HG02943 (cell line): ENCODE measurements around the gene PDE4D.

Source experiments
- ATAC-seq: cut with Tn5 transposase; IDR thresholded peaks from one replicate; pipeline ENCODE4 v1.9.1; 2021; ENCODE audit warnings: mild to moderate bottlenecking, low read depth, moderate library complexity; ENCODE audit not compliant: unreplicated experiment

PDE4D gene

GRCh38 chr5:59174248-59174844 is 719.2 kb downstream of the PDE4D start:
- ATAC-seq = no peak

DNA sequence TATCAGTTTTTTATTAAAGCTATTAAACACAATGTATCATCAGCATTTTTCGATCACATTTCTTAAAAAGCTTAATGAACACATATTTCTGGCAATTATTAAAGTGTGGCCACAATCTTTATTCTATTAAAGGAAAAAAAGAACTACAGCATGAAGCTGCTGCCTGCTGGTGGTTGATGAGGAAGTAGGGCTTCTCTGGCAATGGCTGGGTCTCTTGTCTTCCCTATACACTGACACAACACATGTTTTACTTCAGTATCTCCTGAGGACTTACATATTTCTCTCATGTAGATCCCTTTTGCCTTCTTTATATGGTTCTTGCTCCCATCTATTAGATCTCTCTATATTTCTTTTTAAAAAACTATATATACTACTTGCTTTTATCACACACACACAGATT is 719.9 kb downstream of the PDE4D start:
- ATAC-seq = no peak

DNA sequence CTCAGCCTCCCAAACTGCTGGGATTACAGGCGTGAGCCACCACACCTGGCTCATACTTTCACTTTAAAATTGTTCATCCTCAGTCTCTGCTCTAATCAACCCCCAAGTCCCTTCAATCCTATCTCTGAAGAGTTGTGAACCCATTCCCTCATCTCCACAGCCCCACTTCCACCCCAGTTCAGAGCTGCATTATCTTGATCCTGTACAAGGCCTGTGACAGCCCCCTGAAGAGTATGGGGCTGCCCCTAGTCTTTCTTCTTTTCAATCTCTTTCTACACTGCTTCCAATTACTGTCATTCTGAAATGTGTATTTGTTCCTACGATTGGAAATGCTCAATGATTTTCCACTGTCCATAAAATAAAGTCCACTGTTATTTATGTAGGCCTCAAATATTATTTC is 722.4 kb downstream of the PDE4D start:
- ATAC-seq = no peak

- ATAC-seq = no peak
Observed at GRCh38 chr5:59169768-59170150, 723.8 kb downstream of the PDE4D start.

DNA sequence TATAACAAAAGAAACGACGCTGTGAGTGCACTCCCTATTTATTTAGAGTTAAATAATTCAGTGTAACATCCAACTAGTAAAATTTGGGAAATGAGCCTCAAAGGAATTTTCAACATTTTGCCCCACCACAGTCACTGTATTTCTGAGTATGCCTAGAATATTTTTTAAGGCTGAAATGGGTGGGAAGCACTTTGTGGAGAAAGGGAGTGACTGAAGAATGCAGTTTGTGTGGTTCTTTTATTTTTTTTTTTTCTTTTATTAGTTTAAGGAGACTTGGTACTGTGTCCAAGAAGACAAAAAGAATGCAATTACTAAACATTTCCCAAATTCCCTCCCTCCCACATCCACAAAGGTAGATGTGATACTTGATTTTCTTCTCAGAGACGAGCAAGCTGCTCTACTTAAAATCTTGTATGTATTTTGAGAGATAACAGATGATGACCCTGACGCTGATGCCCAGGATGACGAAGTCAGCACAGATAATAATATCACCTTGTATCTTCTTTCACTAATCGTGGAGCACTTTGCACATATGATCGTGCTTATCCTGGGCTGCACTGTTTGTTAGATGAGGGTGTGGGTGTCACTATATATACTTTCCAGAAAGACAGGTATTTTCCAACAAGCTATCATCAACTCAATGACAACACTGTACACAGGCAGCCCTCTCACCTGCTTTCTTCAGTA is 724.3 kb downstream of the PDE4D start:
- ATAC-seq = no peak

GRCh38 chr5:59168067-59168466 is 725.5 kb downstream of the PDE4D start:
- ATAC-seq = no peak

GRCh38 chr5:59164041-59164830 is 729.3 kb downstream of the PDE4D start:
- ATAC-seq = no peak

GRCh38 chr5:59161221-59162105 is 732.1 kb downstream of the PDE4D start:
- ATAC-seq = no peak

- ATAC-seq = no peak
Observed at GRCh38 chr5:59158637-59159391, 734.7 kb downstream of the PDE4D start.

DNA sequence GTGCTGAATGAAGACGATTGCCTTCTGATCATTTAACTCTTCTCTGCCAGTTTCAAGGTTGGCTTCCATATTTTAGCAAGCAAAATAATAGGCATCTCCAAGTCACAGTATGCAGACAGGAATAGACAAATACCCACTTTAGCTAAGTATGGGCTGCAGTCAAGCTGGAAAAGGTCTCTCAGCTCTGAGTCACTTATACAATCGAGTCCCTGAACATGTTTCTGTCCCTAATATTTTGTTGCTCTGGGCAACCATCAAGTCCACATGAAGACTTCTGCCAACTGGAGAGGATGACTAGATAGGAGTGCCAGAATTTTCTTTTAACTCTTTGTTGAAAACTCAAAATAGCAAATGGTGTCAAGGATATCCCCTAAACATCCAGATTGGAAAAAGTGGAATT is 735.4 kb downstream of the PDE4D start:
- no peak for ATAC-seq

DNA sequence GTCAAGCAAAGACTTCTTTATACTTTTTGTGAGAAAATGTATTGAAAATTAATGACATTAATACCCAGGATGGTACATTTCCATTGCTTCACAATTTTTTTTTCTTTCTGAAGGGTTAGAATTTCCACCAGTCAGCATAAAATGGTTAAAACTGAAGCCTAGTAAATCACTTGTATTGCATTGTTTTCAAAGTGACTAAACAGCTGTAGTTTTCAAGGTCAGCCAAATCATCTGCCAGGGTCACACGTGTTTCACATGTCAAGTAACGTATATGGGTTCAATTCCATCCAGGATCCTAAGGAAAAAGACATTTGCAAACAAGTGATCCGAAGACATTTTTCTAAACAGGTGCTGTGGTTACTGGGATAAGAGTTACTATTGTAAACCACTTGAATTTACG is 736.5 kb downstream of the PDE4D start:
- ATAC-seq = no peak

DNA sequence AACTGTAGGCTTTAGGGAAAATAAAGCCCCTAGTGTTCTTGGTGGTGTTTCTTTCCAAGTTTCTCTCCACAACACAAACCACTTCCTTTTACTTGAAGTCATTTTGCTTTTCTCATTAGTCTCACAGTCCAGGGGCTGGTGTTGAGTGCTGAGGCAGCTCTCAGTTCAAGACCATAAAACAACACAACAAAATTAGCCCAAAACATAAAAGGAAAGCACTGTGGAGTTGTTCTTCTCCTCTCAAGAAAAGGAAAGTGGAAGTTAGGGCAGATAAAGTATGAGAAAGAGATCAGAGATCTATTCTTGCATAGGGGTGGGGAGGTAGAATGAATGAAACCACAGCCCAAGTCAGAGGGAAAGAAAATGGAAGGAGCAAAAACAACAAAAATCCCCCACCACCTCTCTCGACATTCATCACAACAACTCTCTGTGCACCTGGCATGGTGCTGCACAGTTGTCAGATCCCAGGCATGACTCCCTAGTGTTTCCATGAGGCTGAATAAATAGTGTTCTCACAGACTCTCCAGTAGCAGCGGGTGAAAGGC is 740.8 kb downstream of the PDE4D start:
- no peak for ATAC-seq

DNA sequence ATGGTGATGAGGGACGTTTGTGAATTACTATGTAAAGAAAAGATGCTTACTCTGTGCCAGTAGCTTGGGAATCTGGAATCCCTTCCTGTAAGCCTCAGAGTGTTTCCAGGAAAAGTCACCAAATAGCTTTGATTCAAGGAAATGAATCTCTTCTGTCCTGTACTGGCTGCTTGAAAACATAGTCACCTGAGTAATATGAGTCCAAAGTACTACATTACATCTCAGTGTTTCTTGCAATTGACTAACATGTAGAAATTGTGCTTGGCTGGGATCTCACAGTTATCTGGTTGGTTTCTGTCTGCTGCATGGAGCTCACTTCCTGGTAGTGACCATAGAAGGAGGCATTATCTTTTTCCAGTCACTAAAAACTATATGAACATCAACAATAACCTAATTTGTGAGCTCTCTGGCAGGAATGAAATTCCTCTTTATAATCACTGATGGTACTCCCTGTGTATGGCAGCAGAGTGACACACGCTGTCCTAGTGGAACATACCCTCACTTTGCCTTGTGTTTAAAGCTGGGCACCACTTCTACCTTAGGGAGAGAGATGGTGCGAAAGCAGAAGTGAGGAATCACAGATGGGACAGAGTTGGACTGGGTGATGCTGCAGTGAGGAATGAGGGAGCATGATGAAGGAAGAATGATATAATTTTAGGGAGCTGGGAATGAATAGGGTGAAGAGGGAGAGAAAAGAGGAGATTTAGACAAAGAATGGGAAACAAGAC is 742.2 kb downstream of the PDE4D start:
- ATAC-seq = no peak

DNA sequence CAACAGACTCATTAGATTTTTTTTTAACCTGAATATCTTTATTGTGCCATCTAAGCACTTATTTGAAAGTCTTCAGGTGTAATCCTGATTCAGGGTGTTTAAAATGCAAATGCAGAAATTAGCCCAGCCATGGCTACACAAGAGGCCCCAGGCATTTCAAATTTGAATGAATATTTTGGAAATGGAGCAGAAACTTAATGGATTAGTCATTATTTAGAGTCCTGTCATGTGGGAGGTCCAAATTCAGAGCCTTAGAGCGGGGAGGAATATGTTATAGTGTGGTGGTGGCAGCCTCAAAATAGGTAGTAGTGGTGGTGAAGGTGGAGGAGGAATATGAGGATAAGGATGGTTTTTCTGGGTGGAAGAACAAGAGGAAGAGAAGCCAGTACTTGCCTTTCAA is 743.7 kb downstream of the PDE4D start:
- no peak for ATAC-seq

DNA sequence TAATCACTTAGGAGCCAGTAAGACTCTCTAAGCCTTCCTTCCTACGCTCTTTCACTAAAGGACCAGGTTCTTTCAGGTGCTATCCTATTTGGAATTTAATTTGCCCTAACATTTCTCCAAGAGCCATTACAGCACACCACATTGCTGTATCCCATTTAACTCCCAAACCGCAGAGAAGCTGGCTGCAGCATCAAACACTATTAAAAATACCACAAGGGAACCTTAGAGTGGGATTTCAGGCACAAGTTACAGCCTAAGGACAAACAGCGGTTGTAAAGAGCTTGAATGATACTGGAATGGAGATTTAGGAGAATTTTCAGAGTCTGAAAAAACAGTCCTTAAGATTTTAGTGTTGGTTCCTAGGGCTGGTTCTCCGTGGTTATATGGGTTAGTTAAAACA is 744.3 kb downstream of the PDE4D start:
- no peak for ATAC-seq

GRCh38 chr5:59146729-59147128 is 746.8 kb downstream of the PDE4D start:
- ATAC-seq = no peak

- no peak for ATAC-seq
Observed at GRCh38 chr5:59143926-59144333, 749.6 kb downstream of the PDE4D start.

DNA sequence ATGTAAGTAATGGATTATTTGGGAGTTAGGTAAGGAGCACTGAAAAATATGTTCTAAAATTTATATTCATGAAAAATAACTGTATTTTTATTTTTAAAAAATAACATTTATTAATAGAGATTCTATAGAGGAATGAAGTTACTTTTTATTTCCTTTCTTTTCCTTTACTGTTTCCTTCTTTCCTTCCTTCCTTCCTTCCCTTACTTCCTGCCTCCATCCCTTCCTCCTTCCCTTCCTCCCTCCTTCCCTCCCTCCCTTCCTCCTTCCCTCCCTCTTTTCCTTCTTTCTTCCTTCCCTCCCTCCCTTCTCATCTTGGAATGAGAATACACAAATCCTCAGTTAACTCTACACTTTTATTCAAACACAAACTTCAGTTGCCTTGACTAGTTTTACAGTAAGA is 750.6 kb downstream of the PDE4D start:
- ATAC-seq = no peak

DNA sequence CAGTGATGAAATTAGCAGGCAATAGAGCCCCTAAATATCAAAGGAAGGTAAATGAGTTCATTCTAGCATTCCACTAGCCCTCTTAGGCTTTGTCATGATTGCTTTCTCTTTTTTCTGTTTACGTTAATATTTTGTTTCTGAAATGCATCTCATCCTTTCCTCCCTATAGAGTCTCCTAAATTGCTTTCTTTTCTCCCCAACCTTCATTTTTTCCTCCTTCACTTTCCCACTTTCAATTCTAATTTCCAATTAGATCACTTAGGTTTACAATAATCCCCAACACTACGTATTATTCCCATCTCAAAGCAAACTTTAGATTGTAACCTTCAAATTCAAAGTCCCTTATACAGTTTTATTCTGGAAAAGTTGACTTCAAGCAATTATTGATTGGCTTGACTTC is 751.4 kb downstream of the PDE4D start:
- ATAC-seq = no peak
